Coronary artery (tissue), 2 donors: ENCODE data around the gene AASS.

Source experiments
- DNase-seq: peaks from one replicate; pipeline ENCODE4 v3.0.0-alpha.2; 2017; ENCODE audit warnings: low spot score
- H3K27ac ChIP-seq, 2 donors: fragments of 200-600 bp; sonication (generic); one replicate each; pipeline ENCODE4 v1.5.1; 2016 to 2019
- H3K4me3 ChIP-seq: fragments of 200-600 bp; sonication (generic); 2 replicates; pipeline ENCODE4 v1.5.1; 2016; ENCODE audit warnings: mild to moderate bottlenecking, moderate library complexity
- CTCF ChIP-seq: fragments of 200-600 bp; sonication (generic); IDR thresholded peaks from one replicate; pipeline ENCODE4 v1.5.1; 2019; ENCODE audit warnings: antibody characterized with exemption

The AASS gene

GRCh38 chr7:122068999-122069398 lies 75.0 kb downstream of the AASS start:
- Histone ChIP-seq H3K27ac (no peak overlapping the region), H3K4me3 (no peak overlapping the region)
- no peak for DNase-seq
- no peak for TF ChIP-seq CTCF

GRCh38 chr7:122068046-122068445 lies 76.0 kb downstream of the AASS start:
- Histone ChIP-seq H3K4me3 (no peak overlapping the region), H3K27ac (no peak overlapping the region)
- no peak for TF ChIP-seq CTCF
- no peak for DNase-seq

GRCh38 chr7:122067077-122067476 lies 77.0 kb downstream of the AASS start:
- no peak for DNase-seq
- no peak for TF ChIP-seq CTCF
- H3K4me3 ChIP-seq, result no peak overlapping the region

GRCh38 chr7:122064971-122065370 lies 79.1 kb downstream of the AASS start:
- no peak overlapping the region for H3K27ac ChIP-seq
- DNase-seq, result no peak
- no peak overlapping the region for H3K4me3 ChIP-seq
- TF ChIP-seq CTCF, result no peak

More at GRCh38 chr7:122067077-122067476, 77.0 kb downstream of the AASS start:
- H3K27ac ChIP-seq, result no peak overlapping the region

- TF ChIP-seq CTCF, result no peak
- no peak for DNase-seq
Observed at GRCh38 chr7:122063146-122063545, 80.9 kb downstream of the AASS start.

GRCh38 chr7:122059542-122059941 lies 84.5 kb downstream of the AASS start:
- Histone ChIP-seq H3K4me3 (no peak overlapping the region), H3K27ac (no peak overlapping the region)
- TF ChIP-seq CTCF, result no peak
- no peak for DNase-seq

More at GRCh38 chr7:122063146-122063545, 80.9 kb downstream of the AASS start:
- Histone ChIP-seq H3K4me3 (no peak overlapping the region), H3K27ac (no peak overlapping the region)

- Histone ChIP-seq H3K4me3 (no peak overlapping the region), H3K27ac (no peak overlapping the region)
- DNase-seq, result no peak
- TF ChIP-seq CTCF, result no peak
Observed at GRCh38 chr7:122056977-122057376, 87.1 kb downstream of the AASS start.
